Skeletal muscle satellite cell (primary cell): ENCODE results near the gene DDC.
"Not testable (repeated sequence)": the region's sequence is repeated elsewhere in the genome, so short reads cannot be mapped to it uniquely, and the experiment has no call there.

Experiments
- H3K27me3 ChIP-seq: 2 replicates; pipeline ENCODE4 v1.7.0; 2013; ENCODE audit warnings: low read length; ENCODE audit not compliant: control insufficient read depth, insufficient read depth
- H3K36me3 ChIP-seq: 2 replicates; pipeline ENCODE4 v1.7.0; 2013; ENCODE audit warnings: mild to moderate bottlenecking, control low read depth, low read length; ENCODE audit not compliant: insufficient read depth
- H3K4me1 ChIP-seq: 2 replicates; pipeline ENCODE4 v1.7.0; 2013; ENCODE audit warnings: low read length; ENCODE audit not compliant: control insufficient read depth, insufficient read depth
- H3K4me2 ChIP-seq: 2 replicates; pipeline ENCODE4 v1.7.0; 2013; ENCODE audit warnings: mild to moderate bottlenecking, low read length
- H3K4me3 ChIP-seq: 2 replicates; pipeline ENCODE4 v1.7.0; 2013; ENCODE audit warnings: low read length
- H3K9ac ChIP-seq: 2 replicates; pipeline ENCODE4 v1.7.0; 2013; ENCODE audit warnings: mild to moderate bottlenecking, low read depth, low read length, moderate library complexity
- H3K9me3 ChIP-seq: replicated peaks from 2 replicates; pipeline ENCODE4 v1.7.0; 2013; ENCODE audit warnings: mild to moderate bottlenecking, control low read depth, low read length

Gene DDC

DNA sequence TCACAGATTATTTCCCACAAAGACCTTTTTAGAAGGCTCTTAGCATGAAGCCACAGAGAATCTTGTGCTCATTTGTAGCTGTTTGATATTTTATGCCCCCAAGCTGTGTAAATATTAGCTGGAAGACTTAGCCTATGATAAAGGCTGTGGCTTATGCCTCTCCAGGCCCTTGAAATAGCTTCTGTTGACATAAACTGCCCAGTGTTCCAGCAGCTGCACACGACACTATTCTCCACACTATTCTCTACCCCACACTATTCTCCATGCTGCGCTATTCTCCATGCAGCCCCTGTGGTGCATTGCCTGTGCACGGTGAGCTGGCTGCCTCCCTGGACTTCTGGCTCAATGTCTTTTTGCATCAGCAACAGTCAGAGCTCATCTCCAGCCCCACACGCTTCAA is 13.1 kb downstream of the DDC start:
- no peaks in the 10 kb centered on the region for H3K4me1 ChIP-seq
- peaks cover 44% of the 10 kb centered on the region for H3K27me3 ChIP-seq
- H3K36me3 ChIP-seq: no peaks in the 10 kb centered on the region
- H3K4me3 ChIP-seq: no peak overlapping the region
- H3K9me3 ChIP-seq: no peaks in the 10 kb centered on the region
- no peak overlapping the region for H3K9ac ChIP-seq
- H3K4me2 ChIP-seq: no peak overlapping the region

DNA sequence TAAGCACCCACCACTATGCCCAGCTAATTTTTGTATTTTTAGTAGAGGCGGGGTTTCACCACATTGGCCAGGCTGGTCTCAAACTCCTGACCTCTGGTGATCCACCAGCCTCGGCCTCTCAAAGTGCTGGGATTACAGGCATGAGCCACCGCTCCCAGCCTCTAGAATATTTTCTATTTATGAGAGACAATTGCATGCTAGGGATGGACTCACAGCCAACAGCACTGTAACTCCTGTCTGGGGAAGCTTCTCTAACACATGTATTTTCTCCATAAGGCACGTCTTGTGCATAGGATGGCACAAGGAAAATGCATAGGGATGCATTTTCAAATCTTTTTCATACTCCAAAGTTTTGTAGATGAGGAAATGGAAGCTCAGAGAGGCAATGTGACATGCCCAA is 19.6 kb downstream of the DDC start:
- not testable (repeated sequence) for H3K4me3 ChIP-seq, H3K36me3 ChIP-seq, H3K9me3 ChIP-seq, H3K4me2 ChIP-seq, H3K9ac ChIP-seq, H3K4me1 ChIP-seq
- H3K27me3 ChIP-seq: peaks cover 25% of the 10 kb centered on the region

DNA sequence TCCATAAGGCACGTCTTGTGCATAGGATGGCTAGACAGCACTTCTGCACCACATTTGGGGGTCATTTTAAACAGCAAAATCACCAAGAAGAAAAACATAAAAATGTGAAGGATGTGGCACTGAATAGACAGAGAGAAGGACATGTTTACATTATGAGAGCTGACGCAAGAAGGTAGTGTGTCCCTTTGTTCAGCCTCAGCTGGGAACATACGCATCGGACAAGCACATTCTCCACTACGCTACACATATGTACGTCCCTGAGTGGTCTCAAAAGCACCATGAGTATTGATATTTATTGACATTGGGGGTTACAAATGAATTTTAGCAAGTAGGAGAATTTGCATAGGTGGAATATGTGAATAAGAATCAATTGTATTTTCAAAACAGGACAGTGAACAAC is 20.2 kb downstream of the DDC start:
- Histone ChIP-seq H3K4me1 (no peaks in the 10 kb centered on the region), H3K9me3 (no peaks in the 10 kb centered on the region), H3K4me3 (no peak overlapping the region), H3K27me3 (peaks cover 21% of the 10 kb centered on the region), H3K4me2 (no peak overlapping the region), H3K36me3 (no peaks in the 10 kb centered on the region), H3K9ac (no peak overlapping the region)

DNA sequence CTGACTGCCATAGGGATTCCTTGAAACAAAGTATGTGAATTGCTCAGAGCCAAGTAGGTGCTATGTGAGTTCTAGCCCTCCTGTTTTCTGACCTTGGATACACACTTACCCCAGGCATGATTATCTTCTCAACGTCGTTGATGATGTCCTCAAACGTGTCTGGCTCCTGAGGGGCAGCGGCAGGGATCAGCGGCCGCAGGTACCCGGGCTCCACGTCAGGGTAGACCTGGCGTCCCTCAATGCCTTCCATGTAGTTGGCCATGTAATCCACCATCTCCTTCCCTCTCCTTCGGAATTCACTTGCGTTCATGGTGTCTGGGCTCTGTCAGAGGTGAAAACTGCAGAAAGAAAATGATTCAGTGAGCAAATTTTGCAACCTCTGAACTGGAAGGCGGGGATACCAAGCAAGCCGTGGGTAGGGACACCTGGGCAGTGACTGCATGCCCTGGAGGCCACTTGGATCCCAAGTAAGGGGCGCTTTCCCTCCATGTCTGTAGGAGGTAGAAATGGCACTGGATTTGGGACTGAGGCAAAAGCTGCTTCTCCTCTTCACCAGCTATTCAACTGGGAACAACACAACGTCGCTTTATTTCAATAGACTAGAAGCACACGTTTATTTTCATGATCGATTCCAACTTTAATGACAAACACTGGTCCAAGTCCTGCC is 21.3 kb downstream of the DDC start:
- peaks cover 21% of the 10 kb centered on the region for H3K27me3 ChIP-seq
- H3K36me3 ChIP-seq: no peaks in the 10 kb centered on the region
- H3K4me2 ChIP-seq: no peak overlapping the region
- H3K9ac ChIP-seq: no peak overlapping the region
- no peak overlapping the region for H3K4me3 ChIP-seq
- no peaks in the 10 kb centered on the region for H3K9me3 ChIP-seq
- H3K4me1 ChIP-seq: no peaks in the 10 kb centered on the region

DNA sequence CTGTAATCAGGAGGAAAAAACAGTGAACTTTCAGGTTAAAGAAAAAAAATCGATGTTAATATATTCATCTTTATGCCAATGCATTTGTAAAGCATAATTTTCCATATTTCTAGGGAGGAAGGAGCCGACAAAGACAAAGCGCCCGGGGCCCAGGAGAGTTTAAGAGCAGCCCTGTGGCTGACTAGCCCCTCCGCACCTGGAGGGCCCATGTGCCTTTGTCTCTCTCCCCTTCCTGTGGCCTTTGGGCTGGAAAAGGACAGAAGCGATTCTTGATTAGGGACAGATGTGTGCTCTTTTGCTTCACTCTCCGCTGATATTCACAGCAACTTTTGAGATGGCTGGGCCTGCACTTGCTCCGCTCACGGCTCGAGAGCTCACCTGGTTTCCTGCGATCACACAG is 23.1 kb downstream of the DDC start:
- Histone ChIP-seq H3K4me2 (no peak overlapping the region), H3K4me3 (no peak overlapping the region), H3K36me3 (no peaks in the 10 kb centered on the region)

DNA sequence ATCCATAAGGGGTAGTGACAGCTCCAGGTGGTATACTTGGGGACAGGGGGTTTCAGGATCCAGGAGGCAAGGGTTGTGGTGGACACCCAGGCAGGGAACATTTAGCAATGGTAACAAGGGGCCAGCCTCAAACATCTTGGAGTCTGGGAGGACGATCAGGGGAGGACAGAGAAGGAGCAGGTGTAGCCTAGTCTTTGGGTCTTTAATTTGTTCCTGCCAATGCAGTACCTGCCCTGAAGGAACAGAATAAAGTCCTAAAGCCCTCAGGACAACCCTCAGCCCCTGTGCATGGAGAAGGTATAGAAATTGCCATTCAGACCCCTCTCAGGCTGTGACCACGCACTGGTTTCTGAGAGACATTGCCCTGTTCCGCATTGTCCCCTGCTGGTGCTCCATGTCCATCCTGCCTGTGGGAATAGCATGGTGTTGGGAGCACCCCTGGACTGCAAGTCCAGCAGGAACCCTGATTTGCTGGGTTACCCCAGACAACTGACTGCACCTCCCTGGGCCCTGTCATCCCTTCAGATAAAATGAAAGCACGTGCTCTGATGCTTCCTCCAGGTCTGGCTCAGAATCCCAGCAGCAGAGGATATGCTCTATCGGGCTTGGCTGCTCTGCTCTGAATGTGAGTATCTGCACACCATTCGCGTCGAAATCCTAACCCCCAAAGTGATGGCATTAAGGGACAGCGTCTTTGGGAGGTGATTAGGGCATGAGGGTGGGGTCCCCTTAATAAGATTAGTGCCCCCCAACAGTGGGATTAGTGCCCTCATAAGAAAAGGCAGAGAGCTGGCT is 24.2 kb downstream of the DDC start:
- Histone ChIP-seq H3K27me3 (peaks cover 9% of the 10 kb centered on the region), H3K9ac (no peak overlapping the region), H3K4me3 (no peak overlapping the region), H3K9me3 (no peaks in the 10 kb centered on the region), H3K36me3 (no peaks in the 10 kb centered on the region), H3K4me1 (no peaks in the 10 kb centered on the region), H3K4me2 (no peak overlapping the region)

More for the DNA sequence above, 23.1 kb downstream of the DDC start:
- Histone ChIP-seq H3K27me3 (peaks cover 9% of the 10 kb centered on the region), H3K9me3 (no peaks in the 10 kb centered on the region), H3K9ac (no peak overlapping the region), H3K4me1 (no peaks in the 10 kb centered on the region)

DNA sequence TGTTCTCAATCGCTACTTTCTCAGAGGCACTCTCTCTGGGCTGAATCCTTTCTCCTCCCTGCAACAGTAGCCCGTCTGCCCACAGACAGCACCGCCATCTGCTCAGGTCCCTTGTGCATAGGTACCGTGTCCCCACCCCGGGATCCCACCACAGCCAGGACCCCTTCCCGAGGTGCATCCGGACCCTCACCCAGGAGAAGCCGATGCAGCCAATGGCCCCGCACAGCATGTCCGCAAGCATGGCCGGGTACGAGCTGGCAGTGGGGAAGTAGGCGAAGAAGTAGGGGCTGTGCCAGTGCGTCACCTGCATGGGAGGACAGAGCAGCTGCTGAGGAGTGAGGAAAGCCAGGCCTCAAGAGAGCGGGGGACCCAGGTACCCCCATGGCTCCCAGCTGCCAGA is 25.5 kb downstream of the DDC start:
- Histone ChIP-seq H3K4me3 (no peak overlapping the region), H3K36me3 (no peaks in the 10 kb centered on the region), H3K4me1 (peaks cover 7% of the 10 kb centered on the region), H3K9ac (no peak overlapping the region), H3K4me2 (no peak overlapping the region), H3K27me3 (peaks cover 5% of the 10 kb centered on the region), H3K9me3 (no peaks in the 10 kb centered on the region)

DNA sequence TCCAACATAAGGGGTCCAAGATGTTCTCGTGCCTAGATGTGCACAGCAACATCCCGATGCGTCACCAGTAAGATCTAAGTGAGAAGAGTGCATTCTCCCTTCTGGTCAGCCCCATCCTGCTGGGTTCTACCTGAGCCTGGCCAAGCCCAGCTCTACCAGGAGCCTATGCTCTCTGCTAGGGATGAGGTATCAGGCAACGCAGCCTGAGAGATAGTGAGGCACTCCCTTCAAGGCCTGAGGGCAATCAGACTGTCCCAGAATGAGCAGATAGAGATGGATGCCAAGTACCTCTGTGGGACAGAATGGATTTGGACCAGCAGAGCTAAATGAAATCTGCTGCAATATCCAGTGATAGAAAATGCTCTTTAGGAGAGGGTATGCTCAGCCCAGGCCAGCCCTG is 26.7 kb downstream of the DDC start:
- H3K4me3 ChIP-seq: no peak overlapping the region
- H3K36me3 ChIP-seq: no peaks in the 10 kb centered on the region
- no peak overlapping the region for H3K4me2 ChIP-seq
- H3K4me1 ChIP-seq: peaks cover 16% of the 10 kb centered on the region
- no peak overlapping the region for H3K9ac ChIP-seq
- H3K27me3 ChIP-seq: no peaks in the 10 kb centered on the region
- H3K9me3 ChIP-seq: no peaks in the 10 kb centered on the region

DNA sequence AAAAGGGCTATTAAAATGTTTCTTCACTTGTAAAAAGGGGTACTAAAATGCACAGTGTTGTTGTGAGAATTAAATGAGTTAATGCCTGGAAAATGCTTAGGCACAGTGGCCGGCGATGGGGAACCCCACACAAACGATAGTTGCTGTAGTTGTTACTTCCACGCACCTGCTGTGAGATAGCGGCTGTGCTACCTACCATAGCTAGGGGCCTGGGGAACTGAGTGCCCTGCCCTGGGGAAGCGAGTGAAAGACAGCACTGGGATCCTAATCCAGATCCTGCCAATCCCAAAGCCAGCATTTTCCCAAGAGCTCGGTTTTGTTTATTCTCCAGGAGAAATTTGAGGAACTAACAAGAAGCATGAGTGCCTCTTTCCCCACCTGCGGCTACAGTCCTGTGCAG is 27.8 kb downstream of the DDC start:
- Histone ChIP-seq H3K9ac (no peak overlapping the region), H3K36me3 (no peaks in the 10 kb centered on the region), H3K4me1 (peaks cover 16% of the 10 kb centered on the region), H3K4me3 (no peak overlapping the region), H3K9me3 (no peaks in the 10 kb centered on the region), H3K4me2 (no peak overlapping the region), H3K27me3 (no peaks in the 10 kb centered on the region)

DNA sequence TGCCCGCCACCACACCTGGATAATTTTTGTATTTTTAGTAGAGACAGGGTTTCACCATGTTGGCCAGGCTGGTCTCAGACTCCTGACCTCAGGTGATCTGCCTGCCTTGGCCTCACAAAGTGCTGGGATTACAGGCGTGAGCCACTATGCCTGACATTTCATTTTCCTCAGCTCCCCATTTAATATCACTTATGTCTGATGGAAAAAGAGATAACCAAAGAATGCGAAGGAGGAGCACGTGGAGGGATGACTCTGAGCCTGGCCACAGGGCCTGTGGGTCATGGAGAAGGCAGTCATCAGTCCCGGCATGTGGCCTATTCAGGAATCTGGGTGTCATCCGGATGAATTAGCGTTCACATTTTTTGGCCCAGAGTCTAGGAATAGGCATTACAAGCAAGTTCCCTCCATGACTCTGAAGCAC is 29.9 kb downstream of the DDC start:
- H3K4me2 ChIP-seq, H3K9me3 ChIP-seq, H3K27me3 ChIP-seq, H3K4me3 ChIP-seq, H3K36me3 ChIP-seq: not testable (repeated sequence)
- H3K9ac ChIP-seq: peak overlapping the region; percentile 34
- H3K4me1 ChIP-seq: peaks cover 28% of the 10 kb centered on the region

DNA sequence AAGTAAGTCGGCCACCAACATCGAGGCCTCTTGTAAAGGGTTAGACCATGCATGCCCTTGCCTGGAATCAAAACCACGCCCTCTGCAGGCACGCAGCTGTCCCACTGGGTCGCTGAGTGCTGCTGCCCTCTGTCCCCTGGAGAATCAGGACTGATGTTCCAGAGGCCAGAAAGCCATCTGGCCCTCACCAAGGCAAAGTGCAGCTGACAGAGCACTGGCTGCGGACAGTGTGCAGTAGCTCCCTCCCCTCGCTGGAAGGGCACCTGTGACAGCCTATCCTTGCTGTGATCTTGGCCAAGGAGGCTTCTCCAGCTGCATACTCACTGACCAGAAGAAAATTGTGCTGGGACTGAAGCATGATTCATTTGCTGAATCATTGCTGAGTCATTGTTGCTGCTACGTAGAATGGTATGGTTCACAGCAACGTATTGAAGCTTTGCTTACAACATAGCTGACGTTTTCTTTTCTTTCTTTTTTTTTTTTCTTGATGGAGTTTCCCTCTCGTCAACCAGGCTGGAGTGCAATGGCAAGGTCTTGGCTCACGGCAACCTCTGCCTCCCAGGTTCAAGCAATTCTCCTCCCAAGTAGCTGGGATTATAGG is 30.4 kb downstream of the DDC start:
- H3K4me2 ChIP-seq: peak overlapping the region; percentile 72
- no peaks in the 10 kb centered on the region for H3K9me3 ChIP-seq
- H3K4me1 ChIP-seq: peaks cover 28% of the 10 kb centered on the region
- H3K27me3 ChIP-seq: no peaks in the 10 kb centered on the region
- peak overlapping the region; percentile 25 for H3K4me3 ChIP-seq
- H3K9ac ChIP-seq: peak overlapping the region; percentile 34
- no peaks in the 10 kb centered on the region for H3K36me3 ChIP-seq
